NB4 (cell line): Measurements from ENCODE around the gene INO80C.

Source experiments
- DNase-seq: peaks from one replicate; pipeline ENCODE4 v3.0.0; 2010; ENCODE audit warnings: low read depth
- H3K4me3 ChIP-seq: one replicate; pipeline ENCODE4 v1.5.1; 2011; ENCODE audit warnings: mild to moderate bottlenecking, low read depth, low read length, moderate library complexity
- CTCF ChIP-seq: IDR thresholded peaks from one replicate; pipeline ENCODE4 v1.5.1; 2012; ENCODE audit warnings: low read depth, low read length
- MAX ChIP-seq: IDR thresholded peaks from 2 replicates; pipeline ENCODE4 v1.6.1; 2011; ENCODE audit warnings: low read depth, low read length
- MYC ChIP-seq: IDR thresholded peaks from 2 replicates; pipeline ENCODE4 v1.6.1; 2011; ENCODE audit warnings: low read depth, low read length
- POLR2A ChIP-seq: IDR thresholded peaks from 2 replicates; pipeline ENCODE4 v1.6.1; 2011; ENCODE audit warnings: mild to moderate bottlenecking; ENCODE audit not compliant: insufficient read length; ENCODE audit errors: extremely low read depth

Gene INO80C

GRCh38 chr18:35497027-35497369 is 762 bp downstream of the INO80C start:
- TF ChIP-seq POLR2A (no peak), MAX (no peak), CTCF (no peak), MYC (no peak)
- no peak for DNase-seq
- peak overlapping the region; percentile 88 for H3K4me3 ChIP-seq

GRCh38 chr18:35495536-35496314 is 2.0 kb downstream of the INO80C start:
- H3K4me3 ChIP-seq = peak overlapping the region; percentile 88
- no peak for TF ChIP-seq MAX
- TF ChIP-seq POLR2A = no peak
- TF ChIP-seq CTCF = no peak
- no peak for TF ChIP-seq MYC
- DNase-seq = peak; percentile 15

- TF ChIP-seq MAX (no peak), POLR2A (no peak), MYC (no peak), CTCF (no peak)
- DNase-seq = peak; percentile 37
- H3K4me3 ChIP-seq = no peak overlapping the region
These were observed 3.2 kb downstream of the INO80C start for GRCh38 chr18:35494251-35495220.

- no peak for DNase-seq
- no peak overlapping the region for H3K4me3 ChIP-seq
- TF ChIP-seq CTCF (no peak), MAX (no peak), POLR2A (no peak), MYC (no peak)
These were observed 6.1 kb downstream of the INO80C start for GRCh38 chr18:35491700-35492077.

GRCh38 chr18:35490894-35491699 is 6.7 kb downstream of the INO80C start:
- DNase-seq = no peak
- TF ChIP-seq MYC = no peak
- no peak for TF ChIP-seq POLR2A
- no peak for TF ChIP-seq CTCF
- no peak for TF ChIP-seq MAX
- no peak overlapping the region for H3K4me3 ChIP-seq
